ENCODE data around the gene PRICKLE4.
"Not testable (repeated sequence)": the region's sequence is repeated elsewhere in the genome, so short reads cannot be mapped to it uniquely, and the experiment has no call there.

The PRICKLE4 gene

GRCh38 chr6:41801380-41801779 lies 20.8 kb downstream of the PRICKLE4 start:
- no peak for DNase-seq

- no peak for DNase-seq
These were observed 25.5 kb downstream of the PRICKLE4 start for GRCh38 chr6:41805830-41806774.

GRCh38 chr6:41811095-41811494 lies 30.5 kb downstream of the PRICKLE4 start:
- no peak for DNase-seq

- not testable (repeated sequence) for DNase-seq
These were observed 31.4 kb downstream of the PRICKLE4 start for GRCh38 chr6:41811946-41812345.

GRCh38 chr6:41813469-41813868 lies 32.9 kb downstream of the PRICKLE4 start:
- no peak for DNase-seq

- DNase-seq, result no peak
These were observed 33.4 kb downstream of the PRICKLE4 start for GRCh38 chr6:41813956-41814355.

GRCh38 chr6:41814629-41815028 lies 34.0 kb downstream of the PRICKLE4 start:
- no peak for DNase-seq

- no peak for DNase-seq
These were observed 35.0 kb downstream of the PRICKLE4 start for GRCh38 chr6:41815587-41815986.

- DNase-seq, result no peak
These were observed 37.9 kb downstream of the PRICKLE4 start for GRCh38 chr6:41818271-41819054.

GRCh38 chr6:41821266-41821665 lies 40.7 kb downstream of the PRICKLE4 start:
- no peak for DNase-seq

- DNase-seq, result no peak
These were observed 41.4 kb downstream of the PRICKLE4 start for GRCh38 chr6:41822021-41822420.

GRCh38 chr6:41823178-41823577 lies 42.6 kb downstream of the PRICKLE4 start:
- DNase-seq, result no peak

GRCh38 chr6:41824571-41825569 lies 44.3 kb downstream of the PRICKLE4 start:
- no peak for DNase-seq

- no peak for DNase-seq
These were observed 45.9 kb downstream of the PRICKLE4 start for GRCh38 chr6:41826343-41827022.

GRCh38 chr6:41832263-41832662 lies 51.7 kb downstream of the PRICKLE4 start:
- no peak for DNase-seq

GRCh38 chr6:41836022-41836659 lies 55.6 kb downstream of the PRICKLE4 start:
- DNase-seq, result no peak

GRCh38 chr6:41836660-41837052 lies 56.1 kb downstream of the PRICKLE4 start:
- DNase-seq, result no peak

Measured in NCI-H2171 treated with DMSO at 0.1 percent for 48 hours (cell line).